H9 (cell line): ENCODE results near the gene DNAJC8. TPM values are rescaled to one million over a fixed set of nuclear protein-coding genes. Genes with fewer than 3 reads are reported as not detected.

ENCODE experiments used
- DNase-seq: peaks from one replicate; pipeline ENCODE4 v3.0.0-alpha.2; 2017
- H2AFZ ChIP-seq: one replicate; pipeline ENCODE4 v1.6.1; 2013; ENCODE audit warnings: mild to moderate bottlenecking, low read length, control low read depth, moderate library complexity
- H2AK5ac ChIP-seq: 2 replicates; pipeline ENCODE4 v1.6.1; 2013; ENCODE audit warnings: low read length, control low read depth, mixed read lengths; ENCODE audit not compliant: insufficient read length
- H2BK120ac ChIP-seq: one replicate; pipeline ENCODE4 v1.6.1; 2013; ENCODE audit warnings: low read depth, mild to moderate bottlenecking, low read length, control low read depth, inconsistent platforms; ENCODE audit not compliant: poor library complexity, severe bottlenecking
- H2BK12ac ChIP-seq: 2 replicates; pipeline ENCODE4 v1.6.1; 2013; ENCODE audit warnings: low read length, control low read depth, mixed read lengths, low read depth; ENCODE audit not compliant: insufficient read length
- H2BK15ac ChIP-seq: 2 replicates; pipeline ENCODE4 v1.6.1; 2013; ENCODE audit warnings: low read depth, low read length, control low read depth
- H2BK20ac ChIP-seq: one replicate; pipeline ENCODE4 v1.6.1; 2013; ENCODE audit warnings: low read depth, mild to moderate bottlenecking, low read length, control low read depth, inconsistent platforms; ENCODE audit not compliant: poor library complexity, severe bottlenecking
- H2BK5ac ChIP-seq: 2 replicates; pipeline ENCODE4 v1.6.1; 2013; ENCODE audit warnings: low read length, control low read depth, mixed read lengths; ENCODE audit not compliant: insufficient read length
- H3K14ac ChIP-seq: 2 replicates; pipeline ENCODE4 v1.6.1; 2013; ENCODE audit warnings: low read length, control low read depth; ENCODE audit not compliant: insufficient read depth
- H3K18ac ChIP-seq: 2 replicates; pipeline ENCODE4 v1.6.1; 2013; ENCODE audit warnings: low read depth, mild to moderate bottlenecking, mixed read lengths, low read length, control low read depth; ENCODE audit not compliant: insufficient read length
- H3K23ac ChIP-seq: 2 replicates; pipeline ENCODE4 v1.6.1; 2013; ENCODE audit warnings: low read length, control low read depth, mixed read lengths, low read depth; ENCODE audit not compliant: insufficient read length
- H3K23me2 ChIP-seq: 2 replicates; pipeline ENCODE4 v1.6.1; 2013; ENCODE audit warnings: low read depth, mild to moderate bottlenecking, mixed read lengths, low read length, control low read depth; ENCODE audit not compliant: insufficient read length, poor library complexity, severe bottlenecking
- H3K27ac ChIP-seq: 2 replicates; pipeline ENCODE4 v1.5.1; 2013; ENCODE audit warnings: low read length, control low read depth, mixed read lengths, low read depth; ENCODE audit not compliant: insufficient read length
- H3K27me3 ChIP-seq: 2 replicates; pipeline ENCODE4 v1.6.1; 2013; ENCODE audit warnings: low read length, control low read depth, inconsistent platforms; ENCODE audit not compliant: insufficient read depth
- H3K4ac ChIP-seq: 2 replicates; pipeline ENCODE4 v1.6.1; 2013; ENCODE audit warnings: low read depth, mild to moderate bottlenecking, control low read depth, inconsistent platforms, low read length, moderate library complexity
- H3K4me1 ChIP-seq: 2 replicates; pipeline ENCODE4 v1.6.1; 2013; ENCODE audit warnings: low read length, control low read depth, inconsistent platforms; ENCODE audit not compliant: insufficient read depth
- H3K4me2 ChIP-seq: 2 replicates; pipeline ENCODE4 v1.6.1; 2013; ENCODE audit warnings: low read length, control low read depth, mixed read lengths; ENCODE audit not compliant: insufficient read length, insufficient read depth
- H3K56ac ChIP-seq: 2 replicates; pipeline ENCODE4 v1.6.1; 2013; ENCODE audit warnings: low read depth, mild to moderate bottlenecking, mixed read lengths, low read length, control low read depth; ENCODE audit not compliant: insufficient read length
- H3K79me1 ChIP-seq: 2 replicates; pipeline ENCODE4 v1.6.1; 2013; ENCODE audit warnings: low read depth, mild to moderate bottlenecking, moderate library complexity, low read length, control low read depth, inconsistent platforms; ENCODE audit not compliant: insufficient read depth, poor library complexity, severe bottlenecking
- H3K79me2 ChIP-seq: 2 replicates; pipeline ENCODE4 v1.6.1; 2013; ENCODE audit warnings: low read length, control low read depth, inconsistent platforms; ENCODE audit not compliant: insufficient read depth
- H3K9ac ChIP-seq: 2 replicates; pipeline ENCODE4 v1.6.1; 2013; ENCODE audit warnings: low read length, control low read depth, mixed read lengths; ENCODE audit not compliant: insufficient read length; ENCODE audit errors: extremely low read depth
- H3K9me3 ChIP-seq: one replicate; pipeline ENCODE4 v1.6.1; 2013; ENCODE audit warnings: low read depth, low read length, inconsistent platforms; ENCODE audit not compliant: control insufficient read depth
- H3T11ph ChIP-seq: one replicate; pipeline ENCODE4 v1.6.1; 2013; ENCODE audit warnings: mild to moderate bottlenecking, low read length, control low read depth, inconsistent platforms
- H4K20me1 ChIP-seq: one replicate; pipeline ENCODE4 v1.6.1; 2013; ENCODE audit not compliant: control insufficient read depth, insufficient read length, insufficient read depth
- H4K5ac ChIP-seq: 2 replicates; pipeline ENCODE4 v1.6.1; 2013; ENCODE audit warnings: low read depth, mild to moderate bottlenecking, mixed read lengths, low read length, control low read depth; ENCODE audit not compliant: insufficient read length
- H4K8ac ChIP-seq: replicated peaks from 2 replicates; pipeline ENCODE4 v1.6.1; 2013; ENCODE audit warnings: low read length, control low read depth, mixed read lengths, low read depth; ENCODE audit not compliant: insufficient read length
- H4K91ac ChIP-seq: 2 replicates; pipeline ENCODE4 v1.6.1; 2013; ENCODE audit warnings: low read depth, mild to moderate bottlenecking, moderate library complexity, mixed read lengths, low read length, control low read depth; ENCODE audit not compliant: insufficient read length
- H3K27ac Mint-ChIP-seq, 3 experiments: 2 replicates in 2 of 3; 3 replicates in 1 of 3; pipeline ENCODE4 v1.8.0; 2020 to 2021; ENCODE audit warnings: mixed read lengths in 3 of 3, mild to moderate bottlenecking in 1 of 3, moderate library complexity in 1 of 3
- H3K27me3 Mint-ChIP-seq: 2 replicates; pipeline ENCODE4 v1.8.0; 2021; ENCODE audit warnings: low read depth, mild to moderate bottlenecking, moderate library complexity, mixed read lengths
- H3K36me3 Mint-ChIP-seq, 3 experiments: 2 replicates in 2 of 3; 3 replicates in 1 of 3; pipeline ENCODE4 v1.8.0; 2020 to 2021; ENCODE audit warnings: low read depth in 3 of 3, mixed read lengths in 3 of 3; ENCODE audit not compliant: insufficient read depth in 1 of 3
- H3K4me1 Mint-ChIP-seq, 2 experiments: 2 replicates each; pipeline ENCODE4 v1.8.0; 2020; ENCODE audit warnings: mixed read lengths in 2 of 2
- H3K4me3 Mint-ChIP-seq, 2 experiments: 2 replicates in 1 of 2; 3 replicates in 1 of 2; pipeline ENCODE4 v1.8.0; 2020 to 2021; ENCODE audit warnings: mild to moderate bottlenecking in 2 of 2, mixed read lengths in 2 of 2, moderate library complexity in 1 of 2
- H3K9me3 Mint-ChIP-seq, 2 experiments: 2 replicates in 1 of 2; 3 replicates in 1 of 2; pipeline ENCODE4 v1.8.0; 2020; ENCODE audit warnings: mild to moderate bottlenecking in 2 of 2, mixed read lengths in 2 of 2, moderate library complexity in 1 of 2
- CTCF ChIP-seq: fragments of 200-600 bp; sonication (generic); conservative IDR thresholded peaks from 3 replicates; pipeline ENCODE4 v1.8.0; 2021; ENCODE audit warnings: antibody characterized with exemption, mild to moderate bottlenecking
- WGBS: extraction: QIAGEN DNeasy Blood & Tissue Kit; methylation state at CpG from one replicate; pipeline ENCODE4 v1.1.7; 2013; ENCODE audit warnings: missing lambda C conversion rate, low lambda C conversion rate, mixed read lengths; ENCODE audit not compliant: insufficient read length; ENCODE audit errors: extremely low coverage; 5-methylcytosine and 5-hydroxymethylcytosine counted together
- total RNA-seq: library from RNA; stranded (reverse); gene quantifications from 2 replicates; pipeline ENCODE4 v1.2.1, GENCODE V29; 2021

DNAJC8 gene
- total RNA-seq, 1 experiment from 2014 or later = 132 TPM

DNA sequence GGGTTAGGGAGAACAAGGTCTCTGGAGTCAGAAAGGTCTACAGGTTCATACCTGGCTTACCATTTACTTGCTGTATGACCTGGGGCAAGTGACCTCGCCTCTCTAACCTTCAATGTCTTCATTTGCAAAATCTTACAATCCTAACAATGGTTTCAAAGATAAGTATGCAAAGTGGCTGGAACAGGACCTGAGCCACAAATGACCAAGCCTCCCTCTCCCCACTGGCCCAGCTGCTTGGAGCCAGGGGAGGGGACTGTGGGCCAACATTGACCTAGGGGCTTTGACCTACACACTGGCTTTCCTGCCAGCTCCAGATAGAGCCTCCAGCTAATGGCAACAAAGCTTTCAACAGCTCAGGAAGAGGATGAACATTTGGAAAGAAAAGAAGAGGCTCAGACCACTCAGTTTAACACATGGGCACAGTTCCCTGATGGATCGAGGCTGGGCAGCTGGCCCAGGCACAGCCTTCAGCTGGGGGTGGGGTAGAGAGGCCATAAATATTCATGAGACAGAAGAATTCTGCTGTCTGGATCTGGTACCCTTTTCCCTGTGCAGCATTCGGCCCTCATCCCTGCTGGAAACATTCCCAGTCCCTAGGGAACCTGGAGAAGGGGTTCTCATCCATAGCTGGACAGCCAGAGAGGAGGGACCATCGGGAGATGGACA is 69.2 kb downstream of the DNAJC8 start:
- Histone ChIP-seq H3T11ph (no peak overlapping the region), H4K8ac (no peak overlapping the region), H4K20me1 (no peaks in the 10 kb centered on the region), H4K91ac (no peak overlapping the region), H3K9me3 (no peaks in the 10 kb centered on the region), H4K5ac (no peak overlapping the region), H3K23ac (no peak overlapping the region), H3K9ac (no peak overlapping the region), H3K4me1 (no peaks in the 10 kb centered on the region; the same call in 1 of the 2 replicates), H2AK5ac (no peak overlapping the region), H2AFZ (no peak overlapping the region), H3K18ac (no peak overlapping the region), H3K79me2 (no peaks in the 10 kb centered on the region), H3K27me3 (no peaks in the 10 kb centered on the region), H2BK5ac (no peak overlapping the region), H3K79me1 (no peaks in the 10 kb centered on the region), H3K23me2 (no peaks in the 10 kb centered on the region), H3K14ac (no peak overlapping the region), H3K27ac (no peak overlapping the region), H3K56ac (no peak overlapping the region), H2BK20ac (no peak overlapping the region), H3K4ac (no peak overlapping the region), H3K4me2 (no peak overlapping the region), H2BK120ac (no peak overlapping the region), H2BK12ac (no peak overlapping the region), H2BK15ac (no peak overlapping the region)
- H3K4me1 Mint-ChIP-seq = peaks cover 7 to 11% of the 10 kb centered on the region in 2 experiments
- peak overlapping the region; percentile 2 to 28 (median 13); a peak in 2 of 7 replicates for H3K27ac Mint-ChIP-seq
- no peak for DNase-seq
- no peaks in the 10 kb centered on the region for H3K36me3 Mint-ChIP-seq
- TF ChIP-seq CTCF = no peak
- no peak overlapping the region for H3K4me3 Mint-ChIP-seq
- H3K27me3 Mint-ChIP-seq = no peaks in the 10 kb centered on the region
- no CpG with 5 or more reads among the region's 4 CpGs for WGBS
- H3K9me3 Mint-ChIP-seq = peaks cover 0 to 6% of the 10 kb centered on the region in 2 experiments; a peak in 2 of 5 replicates
